K562 (cell line): Measurements from ENCODE around the gene MS4A7. TPM values are rescaled to one million over a fixed set of nuclear protein-coding genes. Genes with fewer than 3 reads are reported as not detected.
"Not testable (repeated sequence)": the region's sequence is repeated elsewhere in the genome, so short reads cannot be mapped to it uniquely, and the experiment has no call there.

Experiments
- ATAC-seq: fragments of 200-7000 bp; cut with Tn5 transposase; 3 replicates; pipeline ENCODE4 v1.9.1; 2020; ENCODE audit warnings: moderate library complexity
- BruUV-seq: library from RNA; stranded (reverse); fragments of 400-500 nt; replicated peaks from 2 replicates; lab custom pipeline; 2021; lab: Mats Ljungman, UMichigan
- CTCF ChIA-PET: fragments of 300-600 bp; formaldehyde crosslinking; extraction: SDS; loops from one replicate; lab custom pipeline; 2021; ENCODE audit warnings: low intra/inter-chr PET ratio; lab: Yijun Ruan, JAX
- POLR2A ChIA-PET: fragments of 300-600, 350-650 bp; sonication (Branson Sonifier 250); formaldehyde crosslinking; extraction: SDS; loops from one replicate; lab custom pipeline; 2021; ENCODE audit warnings: antibody characterized with exemption, inconsistent platforms; lab: Yijun Ruan, JAX
- DNase-seq, 4 experiments: peaks; one replicate each; pipeline versions ENCODE4 v3.0.0 to v3.0.0-alpha.2; 2011 to 2018; ENCODE audit warnings: low spot score in 3 of 4, mixed read lengths in 3 of 4; ENCODE audit errors: extremely low read depth in 1 of 4
- FAIRE-seq: peaks from 2 replicates; lab custom pipeline; 2011; peaks lifted over from hg19 to GRCh38; lab: Jason Lieb, UNC
- H2AFZ ChIP-seq: 2 replicates; pipeline ENCODE4 v1.6.0; 2011; ENCODE audit warnings: low read depth, low read length, control low read depth, inconsistent platforms
- H3K27ac ChIP-seq: fragments of 200-600 bp; 3 replicates; pipeline ENCODE4 v1.8.0; 2011; ENCODE audit warnings: low read depth, mild to moderate bottlenecking, control low read depth, inconsistent platforms, low read length, moderate library complexity, mixed read lengths; ENCODE audit errors: extremely low read depth
- H3K27me3 ChIP-seq, 2 experiments: fragments of 300-600 bp in 1 of 2; 2 replicates in 1 of 2; 3 replicates in 1 of 2; pipeline versions ENCODE4 v1.6.0 to v1.8.0; 2011; ENCODE audit warnings: inconsistent platforms in 2 of 2, low read length in 2 of 2, mild to moderate bottlenecking in 1 of 2, mixed read lengths in 1 of 2, moderate library complexity in 1 of 2; ENCODE audit not compliant: control insufficient read depth in 2 of 2, insufficient read depth in 2 of 2
- H3K36me3 ChIP-seq: fragments of 300-600 bp; 3 replicates; pipeline ENCODE4 v1.8.0; 2011; ENCODE audit warnings: mild to moderate bottlenecking, low read length, inconsistent platforms; ENCODE audit not compliant: control insufficient read depth, insufficient read depth
- H3K4me1 ChIP-seq, 2 experiments: fragments of 200-600 bp in 1 of 2; replicated peaks in 1 of 2; 2 replicates in 1 of 2; 3 replicates in 1 of 2; pipeline versions ENCODE4 v1.5.1 to v1.8.0; 2011; ENCODE audit warnings: inconsistent platforms in 2 of 2, low read length in 2 of 2, mild to moderate bottlenecking in 1 of 2, mixed read lengths in 1 of 2, moderate library complexity in 1 of 2; ENCODE audit not compliant: control insufficient read depth in 2 of 2, insufficient read depth in 2 of 2
- H3K4me2 ChIP-seq: 2 replicates; pipeline ENCODE4 v1.6.1; 2011; ENCODE audit warnings: low read length, control low read depth, inconsistent platforms, mixed read lengths; ENCODE audit not compliant: insufficient read depth
- H3K4me3 ChIP-seq: fragments of 200-600 bp; sonication (generic), shearing (Covaris generic); 2 replicates; pipeline ENCODE4 v1.5.1; 2016; ENCODE audit warnings: control low read depth, inconsistent platforms
- H3K79me2 ChIP-seq: fragments of 200-600 bp; 3 replicates; pipeline ENCODE4 v1.8.0; 2011; ENCODE audit warnings: low read length, inconsistent platforms; ENCODE audit not compliant: control insufficient read depth, insufficient read depth
- H3K9ac ChIP-seq, 2 experiments: 2 replicates each; pipeline versions ENCODE4 v1.6.0 to v1.6.1; 2011; ENCODE audit warnings: low read depth in 2 of 2, low read length in 2 of 2, control low read depth in 1 of 2, inconsistent platforms in 1 of 2, mild to moderate bottlenecking in 1 of 2, mixed read lengths in 1 of 2; ENCODE audit not compliant: insufficient read depth in 1 of 2
- H3K9me1 ChIP-seq: one replicate; pipeline ENCODE4 v1.6.0; 2011; ENCODE audit warnings: inconsistent platforms, mild to moderate bottlenecking, low read length, moderate library complexity; ENCODE audit not compliant: control insufficient read depth, insufficient read depth
- H3K9me3 ChIP-seq: replicated peaks from 2 replicates; pipeline ENCODE4 v1.5.1; 2011; ENCODE audit warnings: low read depth, low read length, inconsistent platforms; ENCODE audit not compliant: control insufficient read depth, insufficient read depth
- H4K20me1 ChIP-seq: replicated peaks from 2 replicates; pipeline ENCODE4 v1.6.1; 2011; ENCODE audit warnings: low read length, inconsistent platforms, mixed read lengths; ENCODE audit not compliant: control insufficient read depth, insufficient read depth
- KAT2B ChIP-seq: IDR thresholded peaks from one replicate; pipeline ENCODE4 v1.6.1; 2012; ENCODE audit warnings: low read depth, mild to moderate bottlenecking, control low read depth, inconsistent platforms, low read length, moderate library complexity
- KAT8 ChIP-seq: fragments of 450-650 bp; IDR thresholded peaks from 2 replicates; pipeline ENCODE4 v1.6.1; 2016; ENCODE audit warnings: low read depth, mild to moderate bottlenecking
- KLF1 ChIP-seq: fragments of 450-650 bp; IDR thresholded peaks from 2 replicates; pipeline ENCODE4 v1.6.1; 2016; ENCODE audit warnings: missing genetic modification characterization, missing compliant biosample characterization
- RAD51 ChIP-seq: fragments of 450-650 bp; IDR thresholded peaks from 2 replicates; pipeline ENCODE4 v1.7.1; 2016; ENCODE audit warnings: low read depth, mild to moderate bottlenecking, borderline replicate concordance
- ZNF318 ChIP-seq, 2 experiments: fragments of 450-650 bp; IDR thresholded peaks; 2 replicates each; pipeline ENCODE4 v1.6.1; 2016; ENCODE audit warnings: mild to moderate bottlenecking in 2 of 2, borderline replicate concordance in 1 of 2, low read depth in 1 of 2, moderate library complexity in 1 of 2
- ZNF384 ChIP-seq: IDR thresholded peaks from 2 replicates; pipeline ENCODE4 v1.6.1; 2012; ENCODE audit warnings: low read depth, low read length, improper control_type of control experiment
- WGBS: fragments of 100-300 bp; shearing (Covaris generic); methylation state at CpG from one replicate; pipeline ENCODE4 v1.1.6; 2016; ENCODE audit warnings: low coverage, mixed read lengths; ENCODE audit not compliant: insufficient coverage; ENCODE audit errors: missing lambda C conversion rate; 5-methylcytosine and 5-hydroxymethylcytosine counted together
- in situ Hi-C: fragments of 300-500 bp; cut with MboI; formaldehyde crosslinking; loops from 4 replicates; pipeline ENCODE4 v1.15.0; 2018; ENCODE audit warnings: inconsistent platforms, mixed read lengths
- intact Hi-C: fragments of 100-400 bp; cut with micrococcal nuclease; formaldehyde crosslinking; loops from 2 replicates; pipeline ENCODE4 v1.14.2; 2022
- polyA plus RNA-seq, 8 experiments: library from polyadenylated mRNA; depleted of rRNA in 4 of 8; stranded (reverse) in 5 of 8; unstranded in 3 of 8; fragments of >200 nt; fragmentation: Nextera tagmentation in 2 of 8; fragmentation: Illumina TruSeq in 1 of 8; extraction: Ambion mirVana in 2 of 8; extraction: Trizol in 1 of 8; gene quantifications; 2 replicates each; pipeline versions ENCODE4 v1.2.1 to v1.2.3, GENCODE V29; 2011 to 2014; ENCODE audit warnings: inconsistent platforms in 1 of 8, missing spikeins in 1 of 8
- total RNA-seq, 7 experiments: library from RNA; depleted of rRNA in 6 of 7; stranded (reverse); fragments of >200 nt in 6 of 7; fragmentation: Illumina TruSeq in 2 of 7; extraction: Trizol in 2 of 7; gene quantifications; 2 replicates each; pipeline versions ENCODE4 v1.2.1 to v1.2.3, GENCODE V29; 2011 to 2021; ENCODE audit warnings: low replicate concordance in 1 of 7

MS4A7 gene
- total and polyA plus RNA-seq, 9 of the 15 experiments (the other 6 are each of a cell fraction or from before 2014, with no cell fraction given): not detected

DNA sequence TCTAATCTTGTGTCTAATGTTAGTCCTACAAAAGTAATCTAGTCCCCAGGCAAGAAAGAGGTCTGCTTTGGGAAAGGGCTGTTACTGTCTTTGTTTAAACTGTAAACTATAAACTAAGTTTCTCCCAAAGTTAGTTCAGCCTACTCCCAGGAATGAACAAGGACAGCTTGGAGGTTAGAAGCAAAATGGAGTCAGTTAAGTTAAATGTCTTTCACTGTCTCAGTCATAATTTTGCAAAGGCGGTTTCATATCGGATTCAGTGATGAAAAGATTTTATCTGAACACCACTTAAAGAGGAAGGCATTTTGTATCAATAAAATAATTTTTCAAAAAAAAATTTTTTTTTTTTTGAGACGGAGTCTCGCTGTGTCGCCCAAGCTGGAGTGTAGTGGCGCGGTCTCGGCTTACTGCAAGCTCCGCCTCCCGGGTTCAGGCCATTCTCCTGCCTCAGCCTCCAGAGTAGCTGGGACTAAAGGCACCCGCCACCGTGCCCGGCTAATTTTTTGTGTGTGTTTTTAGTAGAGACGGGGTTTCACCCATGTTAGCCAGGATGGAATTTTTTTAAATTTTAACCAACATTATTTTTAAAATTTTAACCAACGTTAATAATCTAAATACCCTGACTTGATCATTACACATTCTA lies 11.9 kb upstream of the MS4A7 start:
- WGBS: 2% methylated on average over 15 of the region's 15 CpGs
- POLR2A ChIA-PET, H3K27ac ChIP-seq, H4K20me1 ChIP-seq, H3K9me1 ChIP-seq, H2AFZ ChIP-seq, intact Hi-C loops, in situ Hi-C loops, CTCF ChIA-PET, H3K4me2 ChIP-seq, FAIRE-seq, H3K4me3 ChIP-seq, H3K9ac ChIP-seq, DNase-seq, H3K4me1 ChIP-seq, ATAC-seq, H3K79me2 ChIP-seq, H3K9me3 ChIP-seq, BruUV-seq, H3K36me3 ChIP-seq: not testable (repeated sequence)
- H3K27me3 ChIP-seq: peaks cover 0 to 13% of the 10 kb centered on the region in 2 experiments; a peak in 2 of 5 replicates

DNA sequence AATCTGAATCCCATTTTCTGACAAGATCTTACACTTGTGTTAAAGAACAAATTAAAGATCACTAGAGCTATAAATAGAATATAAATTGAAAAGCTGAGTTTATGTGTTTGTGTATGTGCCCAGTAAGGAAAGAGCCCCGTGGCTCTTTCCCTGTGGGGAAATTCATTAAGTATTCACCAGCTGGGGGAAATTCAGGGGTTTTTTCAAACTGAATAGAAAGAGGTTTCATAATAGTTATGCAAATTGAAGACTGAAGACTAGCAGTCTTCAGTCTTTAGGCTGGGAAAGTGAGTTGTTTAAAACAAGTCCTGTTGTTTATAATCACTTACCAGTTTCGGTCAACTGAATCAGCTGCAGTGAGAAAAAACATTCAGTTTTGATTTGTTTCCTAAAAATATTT lies 11.3 kb upstream of the MS4A7 start:
- no TSS peak for BruUV-seq
- FAIRE-seq: no peak
- no peak overlapping the region for H3K27ac ChIP-seq
- TF ChIP-seq KAT2B (no peak), KLF1 (tag) (no peak), ZNF318 (IDR thresholded peaks at IDR 0.05; ENCODE audit: borderline replicate concordance in 1 of 2, low read depth in 1 of 2) (no peak), ZNF384 (no peak), KAT8 (no peak), RAD51 (no peak)
- TF ChIP-seq, all 486 proteins: peak for 0
- peaks cover 0 to 13% of the 10 kb centered on the region in 2 experiments; a peak in 2 of 5 replicates for H3K27me3 ChIP-seq
- 3% methylated on average over 2 of the region's 2 CpGs for WGBS
- POLR2A ChIA-PET: no interaction called here
- H3K4me3 ChIP-seq: no peak overlapping the region
- H3K9me1 ChIP-seq: no peaks in the 10 kb centered on the region
- no peak overlapping the region for H3K4me2 ChIP-seq
- CTCF ChIA-PET: no interaction called here
- H2AFZ ChIP-seq: no peak overlapping the region
- intact Hi-C loops (no loop called here), in situ Hi-C loops (no loop called here)
- DNase-seq (no peak), ATAC-seq (no peak)
- H3K36me3 ChIP-seq: no peaks in the 10 kb centered on the region
- no peaks in the 10 kb centered on the region for H3K4me1 ChIP-seq
- no peaks in the 10 kb centered on the region for H3K9me3 ChIP-seq
- no peaks in the 10 kb centered on the region for H3K79me2 ChIP-seq
- no peaks in the 10 kb centered on the region for H4K20me1 ChIP-seq
- H3K9ac ChIP-seq: no peak overlapping the region
